Measurements from ENCODE around the gene CABP7. TPM values are rescaled to one million over a fixed set of nuclear protein-coding genes. Genes with fewer than 3 reads are reported as not detected.

Gene CABP7
- total and polyA plus RNA-seq, 2 donors (not counting 3 experiments of a cell fraction or from before 2014, with no cell fraction given), result not detected

- dilution Hi-C loops (cut with MboI; ENCODE audit: extremely low pct_ligation_motif_present, low sequenced_read_pairs), result no loop called here
- H3K36me3 ChIP-seq (ENCODE audit: control insufficient read depth in 2 of 2, extremely low read depth in 1 of 2, insufficient read depth in 2 of 2, low read length in 2 of 2), result peaks cover 0 to 4% of the 10 kb centered on the region in 2 experiments
- H3K27me3 ChIP-seq (ENCODE audit: control insufficient read depth in 2 of 2, insufficient read depth in 2 of 2, low read length in 2 of 2), result no peaks in the 10 kb centered on the region
- no peaks in the 10 kb centered on the region for H3K4me1 ChIP-seq (ENCODE audit: control insufficient read depth, extremely low read depth, insufficient read depth, low read length)
- no peaks in the 10 kb centered on the region for H4K20me1 ChIP-seq (replicated peaks; ENCODE audit: control insufficient read depth, extremely low read depth, insufficient read depth, low read length)
- H3K4me2 ChIP-seq (ENCODE audit: insufficient read depth, low read length), result no peak overlapping the region
- H3K27ac ChIP-seq (ENCODE audit: insufficient read depth, low read depth, low read length), result no peak overlapping the region
- H2AFZ ChIP-seq (ENCODE audit: low read depth, low read length), result no peak overlapping the region
- no peaks in the 10 kb centered on the region for H3K79me2 ChIP-seq (ENCODE audit: control insufficient read depth, insufficient read depth, low read length)
- no TSS peak for BruUV-seq (replicated peaks)
- H3K4me3 ChIP-seq (replicated peaks in 1 of 3; ENCODE audit: insufficient read depth in 1 of 3, low read depth in 1 of 3, low read length in 3 of 3), result no peak overlapping the region
- no peaks in the 10 kb centered on the region for H3K9me3 ChIP-seq (replicated peaks; ENCODE audit: control insufficient read depth, insufficient read depth, low read length)
- H3K9ac ChIP-seq (replicated peaks; ENCODE audit: extremely low read depth, insufficient read depth, low read length), result no peak overlapping the region
- intact Hi-C loops (cut with micrococcal nuclease), result no loop called here
- ChIA-PET POLR2A (no interaction called here), CTCF (no interaction called here)
- no peak for DNase-seq (ENCODE audit: low read depth, low spot score)
- no peak for FAIRE-seq
- H3K9me1 ChIP-seq (replicated peaks; ENCODE audit: control insufficient read depth, extremely low read depth, insufficient read depth, low read length), result no peaks in the 10 kb centered on the region
- no peak for TF ChIP-seq FOS (IDR thresholded peaks at IDR 0.05; ENCODE audit: borderline replicate concordance, insufficient read depth, low read length)
- no peak for TF ChIP-seq EZH2 (IDR thresholded peaks at IDR 0.05; ENCODE audit: borderline replicate concordance, low read depth, low read length, severe bottlenecking)
- TF ChIP-seq MYC (IDR thresholded peaks at IDR 0.05; ENCODE audit: low read depth, low read length), result no peak
Observed at GRCh38 chr22:29748248-29748893, 28.6 kb downstream of the CABP7 start.

GRCh38 chr22:29750029-29750428 is 30.2 kb downstream of the CABP7 start:
- H3K27me3 ChIP-seq (ENCODE audit: control insufficient read depth in 2 of 2, insufficient read depth in 2 of 2, low read length in 2 of 2), result no peaks in the 10 kb centered on the region
- no peak overlapping the region for H3K9ac ChIP-seq (replicated peaks; ENCODE audit: extremely low read depth, insufficient read depth, low read length)
- dilution Hi-C loops (cut with MboI; ENCODE audit: extremely low pct_ligation_motif_present, low sequenced_read_pairs), result no loop called here
- peaks cover 0 to 4% of the 10 kb centered on the region in 2 experiments for H3K36me3 ChIP-seq (ENCODE audit: control insufficient read depth in 2 of 2, extremely low read depth in 1 of 2, insufficient read depth in 2 of 2, low read length in 2 of 2)
- no peak overlapping the region for H2AFZ ChIP-seq (ENCODE audit: low read depth, low read length)
- H3K9me1 ChIP-seq (replicated peaks; ENCODE audit: control insufficient read depth, extremely low read depth, insufficient read depth, low read length), result no peaks in the 10 kb centered on the region
- no peak overlapping the region for H3K4me3 ChIP-seq (replicated peaks in 1 of 3; ENCODE audit: insufficient read depth in 1 of 3, low read depth in 1 of 3, low read length in 3 of 3)
- BruUV-seq (replicated peaks), result no TSS peak
- POLR2A ChIA-PET, result interaction anchor here (0.6 kb wide), 1 partner anchor 305 kb away, joined by 3 read pairs; no protein-coding TSS in a partner anchor
- DNase-seq (ENCODE audit: low read depth, low spot score) (no peak), FAIRE-seq (no peak)
- no peaks in the 10 kb centered on the region for H3K9me3 ChIP-seq (replicated peaks; ENCODE audit: control insufficient read depth, insufficient read depth, low read length)
- no peaks in the 10 kb centered on the region for H3K4me1 ChIP-seq (ENCODE audit: control insufficient read depth, extremely low read depth, insufficient read depth, low read length)
- TF ChIP-seq EZH2 (IDR thresholded peaks at IDR 0.05; ENCODE audit: borderline replicate concordance, low read depth, low read length, severe bottlenecking) (no peak), POLR2AphosphoS5 (IDR thresholded peaks at IDR 0.05; ENCODE audit: insufficient read depth, low read depth, low read length) (no peak), JUN (IDR thresholded peaks at IDR 0.05; ENCODE audit: borderline replicate concordance, insufficient read depth, insufficient read length, low read depth) (no peak), POLR2A (IDR thresholded peaks at IDR 0.05; ENCODE audit: low read depth, low read length) (no peak), GATA2 (IDR thresholded peaks at IDR 0.05; ENCODE audit: insufficient read depth, insufficient read length, low read depth, low read length) (no peak), CTCF (IDR thresholded peaks at IDR 0.05; ENCODE audit: extremely low read depth in 1 of 2, insufficient read depth in 1 of 2, low read depth in 1 of 2, low read length in 2 of 2) (no peak), MYC (IDR thresholded peaks at IDR 0.05; ENCODE audit: low read depth, low read length) (no peak), MAX (IDR thresholded peaks at IDR 0.05; ENCODE audit: insufficient read depth, insufficient read length) (no peak), FOS (IDR thresholded peaks at IDR 0.05; ENCODE audit: borderline replicate concordance, insufficient read depth, low read length) (no peak)
- intact Hi-C loops (cut with micrococcal nuclease), result no loop called here
- CTCF ChIA-PET, result no interaction called here
- no peak overlapping the region for H3K27ac ChIP-seq (ENCODE audit: insufficient read depth, low read depth, low read length)
- H4K20me1 ChIP-seq (replicated peaks; ENCODE audit: control insufficient read depth, extremely low read depth, insufficient read depth, low read length), result no peaks in the 10 kb centered on the region
- H3K4me2 ChIP-seq (ENCODE audit: insufficient read depth, low read length), result no peak overlapping the region
- H3K79me2 ChIP-seq (ENCODE audit: control insufficient read depth, insufficient read depth, low read length), result no peaks in the 10 kb centered on the region

Data from endothelial cell of umbilical vein (primary cell).